HUES6 (cell line): ENCODE results near the gene CDCP2.
"Not testable (repeated sequence)": the region's sequence is repeated elsewhere in the genome, so short reads cannot be mapped to it uniquely, and the experiment has no call there.

Source experiments
- H3K27ac ChIP-seq: 2 replicates; pipeline ENCODE4 v1.7.0; 2013; ENCODE audit warnings: low read depth, mild to moderate bottlenecking, low read length, inconsistent platforms
- H3K27me3 ChIP-seq: 2 replicates; pipeline ENCODE4 v1.6.1; 2013; ENCODE audit warnings: low read length; ENCODE audit not compliant: control insufficient read depth, insufficient read depth
- H3K36me3 ChIP-seq: 2 replicates; pipeline ENCODE4 v1.6.1; 2013; ENCODE audit warnings: low read length; ENCODE audit not compliant: control insufficient read depth, insufficient read depth
- H3K4me1 ChIP-seq: 2 replicates; pipeline ENCODE4 v1.6.1; 2013; ENCODE audit warnings: low read length; ENCODE audit not compliant: control insufficient read depth, insufficient read depth
- H3K4me3 ChIP-seq: 2 replicates; pipeline ENCODE4 v1.5.1; 2013; ENCODE audit warnings: low read depth, low read length
- H3K9ac ChIP-seq: one replicate; pipeline ENCODE4 v1.6.1; 2013; ENCODE audit warnings: mild to moderate bottlenecking, low read length
- H3K9me3 ChIP-seq: 2 replicates; pipeline ENCODE4 v1.6.1; 2013; ENCODE audit warnings: low read depth, low read length; ENCODE audit not compliant: control insufficient read depth, insufficient read depth

Gene CDCP2

GRCh38 chr1:54103414-54103813 lies 49.4 kb downstream of the CDCP2 start:
- no peaks in the 10 kb centered on the region for H3K36me3 ChIP-seq
- no peaks in the 10 kb centered on the region for H3K4me1 ChIP-seq
- H3K27me3 ChIP-seq: no peaks in the 10 kb centered on the region
- H3K27ac ChIP-seq: no peak overlapping the region
- H3K9ac ChIP-seq: no peak overlapping the region
- H3K9me3 ChIP-seq: no peaks in the 10 kb centered on the region
- no peak overlapping the region for H3K4me3 ChIP-seq

GRCh38 chr1:54100500-54100899 lies 52.3 kb downstream of the CDCP2 start:
- Histone ChIP-seq H3K27ac (no peak overlapping the region), H3K4me3 (no peak overlapping the region), H3K4me1 (peaks cover 6% of the 10 kb centered on the region; the same call in 1 of the 2 replicates), H3K36me3 (no peaks in the 10 kb centered on the region), H3K27me3 (no peaks in the 10 kb centered on the region), H3K9me3 (no peaks in the 10 kb centered on the region), H3K9ac (no peak overlapping the region)

- no peaks in the 10 kb centered on the region for H3K27me3 ChIP-seq
- no peaks in the 10 kb centered on the region for H3K36me3 ChIP-seq
- no peak overlapping the region for H3K4me3 ChIP-seq
- H3K4me1 ChIP-seq: peaks cover 6% of the 10 kb centered on the region; the same call in 1 of the 2 replicates
- H3K9me3 ChIP-seq: no peaks in the 10 kb centered on the region
- no peak overlapping the region for H3K9ac ChIP-seq
- no peak overlapping the region for H3K27ac ChIP-seq
These were observed 53.7 kb downstream of the CDCP2 start for GRCh38 chr1:54099061-54099610.

- Histone ChIP-seq H3K4me3 (no peak overlapping the region; the same call in 1 of the 2 replicates), H3K27me3 (no peaks in the 10 kb centered on the region), H3K36me3 (no peaks in the 10 kb centered on the region), H3K9ac (no peak overlapping the region), H3K9me3 (no peaks in the 10 kb centered on the region), H3K4me1 (peaks cover 6% of the 10 kb centered on the region; the same call in 1 of the 2 replicates), H3K27ac (no peak overlapping the region)
These were observed 55.9 kb downstream of the CDCP2 start for GRCh38 chr1:54096877-54097240.

- no peak overlapping the region for H3K27ac ChIP-seq
- H3K9me3 ChIP-seq: no peaks in the 10 kb centered on the region
- no peak overlapping the region; the same call in 1 of the 2 replicates for H3K4me3 ChIP-seq
- H3K9ac ChIP-seq: no peak overlapping the region
- H3K27me3 ChIP-seq: no peaks in the 10 kb centered on the region
- H3K36me3 ChIP-seq: no peaks in the 10 kb centered on the region
- peaks cover 6% of the 10 kb centered on the region; the same call in 1 of the 2 replicates for H3K4me1 ChIP-seq
These were observed 56.4 kb downstream of the CDCP2 start for GRCh38 chr1:54096227-54096876.

- H3K9me3 ChIP-seq: no peaks in the 10 kb centered on the region
- no peaks in the 10 kb centered on the region for H3K36me3 ChIP-seq
- no peaks in the 10 kb centered on the region for H3K27me3 ChIP-seq
- no peak overlapping the region for H3K4me3 ChIP-seq
- peaks cover 6% of the 10 kb centered on the region; the same call in 1 of the 2 replicates for H3K4me1 ChIP-seq
- H3K9ac ChIP-seq: no peak overlapping the region
- H3K27ac ChIP-seq: no peak overlapping the region
These were observed 57.1 kb downstream of the CDCP2 start for GRCh38 chr1:54095546-54096226.

- H3K4me1 ChIP-seq, H3K4me3 ChIP-seq, H3K36me3 ChIP-seq, H3K27ac ChIP-seq, H3K27me3 ChIP-seq, H3K9ac ChIP-seq, H3K9me3 ChIP-seq: not testable (repeated sequence)
These were observed 58.1 kb downstream of the CDCP2 start for GRCh38 chr1:54094730-54095105.

- no peaks in the 10 kb centered on the region for H3K9me3 ChIP-seq
- H3K4me1 ChIP-seq: peaks cover 6% of the 10 kb centered on the region; the same call in 1 of the 2 replicates
- no peaks in the 10 kb centered on the region for H3K36me3 ChIP-seq
- H3K9ac ChIP-seq: no peak overlapping the region
- H3K27ac ChIP-seq: no peak overlapping the region
- no peak overlapping the region for H3K4me3 ChIP-seq
- no peaks in the 10 kb centered on the region for H3K27me3 ChIP-seq
These were observed 58.6 kb downstream of the CDCP2 start for GRCh38 chr1:54094001-54094729.

GRCh38 chr1:54091666-54092065 lies 61.1 kb downstream of the CDCP2 start:
- H3K27me3 ChIP-seq: no peaks in the 10 kb centered on the region
- H3K4me3 ChIP-seq: no peak overlapping the region
- H3K27ac ChIP-seq: no peak overlapping the region
- no peaks in the 10 kb centered on the region for H3K9me3 ChIP-seq
- H3K36me3 ChIP-seq: no peaks in the 10 kb centered on the region
- no peak overlapping the region for H3K9ac ChIP-seq
- peaks cover 4% of the 10 kb centered on the region; the same call in 1 of the 2 replicates for H3K4me1 ChIP-seq

GRCh38 chr1:54088385-54088784 lies 64.4 kb downstream of the CDCP2 start:
- no peak overlapping the region for H3K9ac ChIP-seq
- no peak overlapping the region for H3K4me3 ChIP-seq
- no peaks in the 10 kb centered on the region for H3K9me3 ChIP-seq
- no peak overlapping the region for H3K27ac ChIP-seq
- no peaks in the 10 kb centered on the region for H3K36me3 ChIP-seq
- H3K4me1 ChIP-seq: no peaks in the 10 kb centered on the region
- no peaks in the 10 kb centered on the region for H3K27me3 ChIP-seq

- no peak overlapping the region for H3K4me3 ChIP-seq
- no peaks in the 10 kb centered on the region for H3K27me3 ChIP-seq
- no peaks in the 10 kb centered on the region for H3K9me3 ChIP-seq
- H3K4me1 ChIP-seq: no peaks in the 10 kb centered on the region
- no peak overlapping the region for H3K27ac ChIP-seq
- no peaks in the 10 kb centered on the region for H3K36me3 ChIP-seq
- H3K9ac ChIP-seq: no peak overlapping the region
These were observed 66.0 kb downstream of the CDCP2 start for GRCh38 chr1:54086754-54087153.
